Spleen (tissue), 11 donors: ENCODE results near the gene DLG2. TPM values are rescaled to one million over a fixed set of nuclear protein-coding genes. Genes with fewer than 3 reads are reported as not detected.
"Not testable (repeated sequence)": the region's sequence is repeated elsewhere in the genome, so short reads cannot be mapped to it uniquely, and the experiment has no call there.

Source experiments
- DNase-seq: peaks from one replicate; pipeline ENCODE4 v3.0.0-alpha.2; 2020
- H3K27ac ChIP-seq, 8 donors: fragments of 200-600 bp; sonication (generic) in 7 of 8; 1 replicate in 4 of 8; 2 replicates in 4 of 8; pipeline versions ENCODE4 v1.5.0 to v1.8.0; 2016 to 2021; ENCODE audit warnings: inconsistent platforms in 4 of 8, mild to moderate bottlenecking in 4 of 8, moderate library complexity in 1 of 8
- H3K27me3 ChIP-seq, 7 donors: fragments of 200-600 bp; sonication (generic) in 6 of 7; replicated peaks in 1 of 7; 1 replicate in 4 of 7; 2 replicates in 3 of 7; pipeline versions ENCODE4 v1.5.0 to v1.8.0; 2016 to 2021; ENCODE audit warnings: inconsistent platforms in 3 of 7, mild to moderate bottlenecking in 1 of 7
- H3K36me3 ChIP-seq, 6 donors: fragments of 200-600 bp; sonication (generic) in 5 of 6; 1 replicate in 4 of 6; 2 replicates in 2 of 6; pipeline versions ENCODE4 v1.5.0 to v1.8.0; 2016 to 2021; ENCODE audit warnings: inconsistent platforms in 2 of 6
- H3K4me1 ChIP-seq, 6 donors: fragments of 200-600 bp; sonication (generic) in 5 of 6; 1 replicate in 3 of 6; 2 replicates in 3 of 6; pipeline versions ENCODE4 v1.5.0 to v1.8.0; 2016 to 2021; ENCODE audit warnings: inconsistent platforms in 3 of 6
- H3K4me3 ChIP-seq, 8 donors: fragments of 200-600 bp; sonication (generic) in 7 of 8; 1 replicate in 4 of 8; 2 replicates in 4 of 8; pipeline versions ENCODE4 v1.5.0 to v1.8.0; 2016 to 2021; ENCODE audit warnings: inconsistent platforms in 4 of 8, mild to moderate bottlenecking in 4 of 8, moderate library complexity in 2 of 8
- H3K9me3 ChIP-seq, 8 donors: fragments of 200-600 bp; sonication (generic) in 7 of 8; 1 replicate in 4 of 8; 2 replicates in 4 of 8; pipeline versions ENCODE4 v1.5.0 to v1.8.0; 2016 to 2021; ENCODE audit warnings: inconsistent platforms in 4 of 8
- CTCF ChIP-seq, 11 experiments: fragments of 200-600 bp in 7 of 11; fragments of 450-650 bp in 4 of 11; sonication (generic) in 4 of 11; IDR thresholded peaks in 8 of 11; conservative IDR thresholded peaks in 3 of 11; 1 replicate in 7 of 11; 2 replicates in 4 of 11; pipeline versions ENCODE4 v1.4.0 to v1.8.0; 2016 to 2021; ENCODE audit warnings: antibody characterized with exemption in 11 of 11, inconsistent platforms in 4 of 11, mild to moderate bottlenecking in 1 of 11
- POLR2A ChIP-seq, 3 donors: fragments of 450-650 bp; IDR thresholded peaks; one replicate each; pipeline ENCODE4 v1.5.1; 2017; ENCODE audit warnings: antibody characterized with exemption in 3 of 3, mild to moderate bottlenecking in 1 of 3
- POLR2AphosphoS5 ChIP-seq, 3 donors: sonication (generic); formaldehyde crosslinking; IDR thresholded peaks; one replicate each; pipeline ENCODE4 v1.5.1; 2017; ENCODE audit warnings: antibody characterized with exemption in 3 of 3
- WGBS, 5 donors: extraction: QIAGEN DNeasy Blood & Tissue Kit in 3 of 5; methylation state at CpG; one replicate each; pipeline versions ENCODE4 v1.1.5 to v1.1.7; 2013 to 2018; 5-methylcytosine and 5-hydroxymethylcytosine counted together
- intact Hi-C: fragments of 100-400 bp; cut with DNase I; formaldehyde crosslinking; loops from one replicate; pipeline ENCODE4 v1.15.0; 2023; ENCODE audit warnings: low total_unique reads
- polyA plus RNA-seq, 3 donors: library from polyadenylated mRNA; stranded (reverse); fragments of 200-250 nt; gene quantifications; one replicate each; pipeline ENCODE4 v1.2.1, GENCODE V29; 2013
- total RNA-seq, 7 donors: library from RNA; depleted of rRNA in 3 of 7; stranded (reverse); fragments of >200 nt in 3 of 7; fragmentation: NEBNext Ultra II Directional in 4 of 7; extraction: Animal tissue kit (Norgen Biotek cat#: 25700) in 4 of 7; gene quantifications; one replicate each; pipeline versions ENCODE4 v1.1.0 to v1.2.1, GENCODE V29; 2016 to 2021
- donor health status: healthy with polysubstance abuse.
- donor health status: DM: no; HTN: no; CAD: no; lungs with moderate emphysema.
- donor health status: DM: no; HTN: no; CAD: no.
- donor health status: Bipolar disorder and iron deficiency.
- donor health status: healthy.
- donor health status: DM: no; HTN: no; CAD: no.
- donor health status: DM: yes; HTN: yes; CAD: no.

Gene DLG2
- total and polyA plus RNA-seq, 10 donors = 0.43 to 12.7 (median 7.9) TPM

GRCh38 chr11:85232559-85232958, 394.6 kb downstream of the DLG2 start:
- intact Hi-C loops = no loop called here
- Histone ChIP-seq H3K27me3 (no peaks in the 10 kb centered on the region), H3K4me1 (no peaks in the 10 kb centered on the region), H3K36me3 (no peaks in the 10 kb centered on the region), H3K4me3 (no peak overlapping the region), H3K9me3 (peaks cover 0 to 42% (median 19%) of the 10 kb centered on the region in 8 donors), H3K27ac (no peak overlapping the region)
- TF ChIP-seq POLR2A (IDR thresholded peaks at IDR 0.05) = no peak
- no peak for TF ChIP-seq POLR2AphosphoS5 (IDR thresholded peaks at IDR 0.05)
- no peak for TF ChIP-seq CTCF (IDR thresholded peaks at IDR 0.05 in 8 of 11, conservative IDR thresholded peaks at IDR 0.05 in 3 of 11)
- WGBS, 5 donors = 59 to 74% (median 70%) methylated on average over 2 of the region's 2 CpGs
- no peak for DNase-seq

DNA sequence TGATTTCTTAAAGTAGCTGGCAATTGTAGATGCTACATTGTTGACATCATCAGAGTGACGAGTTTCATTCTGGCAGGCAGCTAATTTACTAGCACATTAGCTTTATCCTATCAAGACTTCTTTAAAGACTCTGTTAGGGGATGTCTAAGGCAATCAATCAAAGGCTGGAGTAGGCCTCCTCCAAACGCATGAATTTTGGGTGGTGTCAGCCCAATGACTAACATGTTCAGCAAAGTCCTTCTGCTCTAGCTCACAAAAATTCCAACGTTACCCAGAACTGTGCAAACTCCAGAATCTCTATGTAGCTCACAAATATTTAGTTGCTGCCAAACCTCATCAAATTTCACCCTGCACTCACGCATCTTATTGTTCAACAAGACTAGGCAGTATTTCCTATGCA, 395.6 kb downstream of the DLG2 start:
- 64 to 78% (median 70%) methylated on average over 4 of the region's 4 CpGs for WGBS, 5 donors
- Histone ChIP-seq H3K27ac (no peak overlapping the region), H3K9me3 (peaks cover 0 to 42% (median 18%) of the 10 kb centered on the region in 8 donors), H3K4me3 (no peak overlapping the region), H3K4me1 (no peaks in the 10 kb centered on the region), H3K27me3 (no peaks in the 10 kb centered on the region), H3K36me3 (no peaks in the 10 kb centered on the region)
- DNase-seq = no peak
- TF ChIP-seq POLR2A (IDR thresholded peaks at IDR 0.05) (no peak), CTCF (IDR thresholded peaks at IDR 0.05 in 8 of 11, conservative IDR thresholded peaks at IDR 0.05 in 3 of 11) (no peak), POLR2AphosphoS5 (IDR thresholded peaks at IDR 0.05) (no peak)
- intact Hi-C loops = no loop called here

DNA sequence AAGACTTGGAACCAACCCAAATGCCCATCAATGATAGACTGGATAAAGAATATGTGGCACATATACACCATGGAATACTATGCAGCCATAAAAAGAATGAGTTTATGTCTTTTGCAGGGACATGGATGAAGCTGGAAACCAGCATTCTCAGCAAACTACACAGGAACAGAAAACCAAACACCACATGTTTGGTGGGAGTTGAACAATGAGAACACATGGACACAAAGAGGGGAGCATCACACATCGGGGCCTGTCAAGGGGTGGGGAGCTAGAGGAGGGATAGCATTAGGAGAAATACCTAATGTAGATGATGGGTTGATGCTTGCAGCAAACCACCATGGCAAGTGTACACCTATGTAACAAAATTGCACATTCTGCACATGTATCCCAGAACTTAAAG, 397.4 kb downstream of the DLG2 start:
- DNase-seq, H3K36me3 ChIP-seq, H3K27me3 ChIP-seq, H3K4me1 ChIP-seq, H3K27ac ChIP-seq, H3K4me3 ChIP-seq, intact Hi-C loops: not testable (repeated sequence)
- WGBS, 5 donors = 86 to 94% (median 88%) methylated on average over 1 of the region's 1 CpG
- H3K9me3 ChIP-seq = peaks cover 0 to 42% (median 18%) of the 10 kb centered on the region in 8 donors

- 57 to 73% (median 65%) methylated on average over 2 of the region's 2 CpGs for WGBS, 5 donors
- no peaks in the 10 kb centered on the region for H3K27me3 ChIP-seq
- no peak overlapping the region for H3K4me3 ChIP-seq
- H3K4me1 ChIP-seq = no peaks in the 10 kb centered on the region
- H3K36me3 ChIP-seq = no peaks in the 10 kb centered on the region
- no peak overlapping the region for H3K27ac ChIP-seq
- H3K9me3 ChIP-seq = peaks cover 0 to 32% (median 21%) of the 10 kb centered on the region in 8 donors
- TF ChIP-seq POLR2AphosphoS5 (IDR thresholded peaks at IDR 0.05) (no peak), CTCF (IDR thresholded peaks at IDR 0.05 in 8 of 11, conservative IDR thresholded peaks at IDR 0.05 in 3 of 11) (no peak), POLR2A (IDR thresholded peaks at IDR 0.05) (no peak)
- no peak for DNase-seq
- intact Hi-C loops = no loop called here
Measured at GRCh38 chr11:85196968-85197367, 430.2 kb downstream of the DLG2 start.

DNA sequence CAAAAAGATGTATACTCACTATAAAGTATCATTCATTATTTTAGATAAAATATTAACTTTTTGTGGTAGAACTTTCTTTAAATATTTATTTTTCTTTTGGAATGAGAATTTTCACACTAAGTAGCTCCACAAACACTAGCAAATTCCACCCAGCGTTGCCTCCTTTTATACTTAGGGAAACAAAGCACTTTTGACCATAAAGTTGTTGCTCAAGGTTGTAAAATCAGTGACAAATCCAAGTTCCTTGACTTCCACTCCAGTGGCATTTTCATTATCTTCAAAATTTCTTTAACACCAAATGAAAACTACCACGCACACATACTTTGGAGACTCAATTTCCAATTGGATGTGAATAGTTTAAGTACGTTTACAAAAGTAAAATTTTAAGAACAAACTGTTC, 431.2 kb downstream of the DLG2 start:
- Histone ChIP-seq H3K27ac (no peak overlapping the region), H3K4me3 (no peak overlapping the region), H3K27me3 (no peaks in the 10 kb centered on the region), H3K36me3 (no peaks in the 10 kb centered on the region), H3K4me1 (no peaks in the 10 kb centered on the region), H3K9me3 (peaks cover 0 to 25% (median 11%) of the 10 kb centered on the region in 8 donors)
- 78 to 89% (median 82%) methylated on average over 3 of the region's 3 CpGs for WGBS, 5 donors
- intact Hi-C loops = no loop called here
- no peak for DNase-seq
- TF ChIP-seq POLR2A (IDR thresholded peaks at IDR 0.05) (no peak), POLR2AphosphoS5 (IDR thresholded peaks at IDR 0.05) (no peak), CTCF (IDR thresholded peaks at IDR 0.05 in 8 of 11, conservative IDR thresholded peaks at IDR 0.05 in 3 of 11) (no peak)
